SU-DHL-6 (cell line): ENCODE measurements around the gene CHRNA4.

Source experiments
- CTCF ChIP-seq: fragments of 200-600 bp; sonication (generic); IDR thresholded peaks from one replicate; pipeline ENCODE4 v1.5.1; 2017; ENCODE audit warnings: antibody characterized with exemption, mild to moderate bottlenecking, low read length, moderate library complexity; ENCODE audit not compliant: insufficient read depth, poor library complexity, severe bottlenecking
- EZH2phosphoT487 ChIP-seq: fragments of 200-600 bp; sonication (generic), shearing (Covaris generic); conservative IDR thresholded peaks from 2 replicates; pipeline ENCODE4 v1.6.1; 2018; ENCODE audit warnings: mild to moderate bottlenecking, antibody characterized with exemption, low read length, moderate library complexity, mixed read lengths

DNA sequence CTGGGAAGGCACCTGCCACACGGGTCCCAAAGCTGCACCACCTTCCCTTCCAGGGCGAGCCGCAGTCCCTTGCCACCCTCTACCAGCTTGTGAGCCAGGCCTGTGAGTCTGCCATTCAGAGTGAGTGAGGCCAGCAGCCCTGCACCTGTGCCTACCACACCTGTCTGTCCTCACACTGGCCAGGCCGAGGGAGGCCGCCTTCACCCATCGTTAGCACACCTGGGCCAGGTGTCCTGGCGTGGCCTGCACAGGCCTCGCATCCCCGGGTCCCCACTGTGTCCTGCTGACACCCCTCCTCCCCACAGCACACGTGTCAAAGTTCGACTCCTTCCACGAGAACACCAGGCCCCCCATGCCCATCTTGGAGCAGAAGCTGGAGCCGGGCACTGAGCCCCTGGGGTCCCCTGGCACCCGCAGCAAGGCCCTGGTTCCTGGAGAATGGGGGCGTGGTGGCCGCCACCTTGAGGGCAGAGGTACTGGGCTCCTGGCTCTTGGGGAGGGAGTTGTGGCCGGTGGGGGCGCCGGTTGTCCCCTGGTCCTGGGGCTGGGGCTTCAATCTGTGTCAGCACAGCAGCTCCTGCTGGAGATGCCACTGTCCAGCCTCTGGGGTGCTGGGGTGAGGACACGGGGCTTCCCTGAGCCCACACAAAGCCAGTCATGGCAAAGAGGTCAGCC is 33.0 kb downstream of the CHRNA4 start:
- no peak for TF ChIP-seq CTCF
- TF ChIP-seq EZH2phosphoT487: no peak
